ENCODE results near the gene BEX3. TPM values are rescaled to one million over a fixed set of nuclear protein-coding genes. Genes with fewer than 3 reads are reported as not detected.
"Not testable (repeated sequence)": the region's sequence is repeated elsewhere in the genome, so short reads cannot be mapped to it uniquely, and the experiment has no call there.

The BEX3 gene
- total RNA-seq = 1 to 10 TPM; 9.2 to 9.9 TPM

- H3K27ac Mint-ChIP-seq = no peak within 1 kb of the TSS
- no peaks in the 10 kb centered on the region for H3K36me3 Mint-ChIP-seq
- H3K27me3 Mint-ChIP-seq = peaks cover 4% of the 10 kb centered on the region
- peak; percentile 42 for DNase-seq
- H3K4me3 Mint-ChIP-seq = peak within 1 kb of the TSS; percentile 64
- peaks cover 3% of the 10 kb centered on the region for H3K4me1 Mint-ChIP-seq
- CTCF ChIA-PET = no interaction called here
- peak; percentile 63 for ATAC-seq
- H3K9me3 Mint-ChIP-seq (ENCODE audit: low read depth) = no peaks in the 10 kb centered on the region
Measured at GRCh38 chrX:103376118-103376978, at the start of gene BEX3. TSS of gene BEX3 (plus strand) at chrX:103376538. CDS start at chrX:103377522, 984 bp downstream.

GRCh38 chrX:103329991-103330390 is 46.3 kb upstream of the BEX3 start, which contains the start of gene TCEAL7:
TSS of gene TCEAL7 (plus strand) at chrX:103330239. CDS start at chrX:103331404, 1,165 bp downstream.
- H3K27ac Mint-ChIP-seq = no peak within 1 kb of the TSS
- peaks cover 11% of the 10 kb centered on the region for H3K27me3 Mint-ChIP-seq
- peaks cover 1% of the 10 kb centered on the region for H3K4me1 Mint-ChIP-seq
- H3K36me3 Mint-ChIP-seq = no peaks in the 10 kb centered on the region
- ATAC-seq (no peak), DNase-seq (no peak)
- H3K4me3 Mint-ChIP-seq = no peak within 1 kb of the TSS
- CTCF ChIA-PET = no interaction called here
- H3K9me3 Mint-ChIP-seq (ENCODE audit: low read depth) = no peaks in the 10 kb centered on the region

- Mint-ChIP-seq H3K27me3 (peaks cover 13% of the 10 kb centered on the region), H3K4me3 (no peak overlapping the region), H3K4me1 (peaks cover 1% of the 10 kb centered on the region), H3K27ac (no peak overlapping the region), H3K9me3 (ENCODE audit: low read depth) (no peaks in the 10 kb centered on the region), H3K36me3 (no peaks in the 10 kb centered on the region)
- no peak for ATAC-seq
- CTCF ChIA-PET = no interaction called here
- no peak for DNase-seq
Measured at GRCh38 chrX:103330681-103331288, 45.6 kb upstream of the BEX3 start.

GRCh38 chrX:103338663-103339062 is 37.7 kb upstream of the BEX3 start:
- Mint-ChIP-seq H3K36me3 (no peaks in the 10 kb centered on the region), H3K27ac (no peak overlapping the region), H3K4me3 (no peak overlapping the region), H3K9me3 (ENCODE audit: low read depth) (no peaks in the 10 kb centered on the region), H3K27me3 (peaks cover 3% of the 10 kb centered on the region), H3K4me1 (peaks cover 2% of the 10 kb centered on the region)
- no peak for DNase-seq
- CTCF ChIA-PET = no interaction called here
- ATAC-seq = no peak

- DNase-seq = peak; percentile 41
- peaks cover 2% of the 10 kb centered on the region for H3K4me1 Mint-ChIP-seq
- CTCF ChIA-PET = interaction anchor here (1.2 to 1.4 kb wide), 2 partner anchors 121 to 127 kb away, joined by 3 to 6 read pairs; no protein-coding TSS in a partner anchor
- ATAC-seq = no peak
- no peak overlapping the region for H3K4me3 Mint-ChIP-seq
- H3K27ac Mint-ChIP-seq = no peak overlapping the region
- H3K36me3 Mint-ChIP-seq = no peaks in the 10 kb centered on the region
- peaks cover 4% of the 10 kb centered on the region for H3K27me3 Mint-ChIP-seq
- no peaks in the 10 kb centered on the region for H3K9me3 Mint-ChIP-seq (ENCODE audit: low read depth)
Measured at GRCh38 chrX:103343105-103343504, 33.2 kb upstream of the BEX3 start.

GRCh38 chrX:103344606-103345005 is 31.7 kb upstream of the BEX3 start:
- H3K4me3 Mint-ChIP-seq = no peak overlapping the region
- no peaks in the 10 kb centered on the region for H3K9me3 Mint-ChIP-seq (ENCODE audit: low read depth)
- ATAC-seq (no peak), DNase-seq (no peak)
- no peaks in the 10 kb centered on the region for H3K36me3 Mint-ChIP-seq
- H3K27ac Mint-ChIP-seq = no peak overlapping the region
- peaks cover 4% of the 10 kb centered on the region for H3K27me3 Mint-ChIP-seq
- H3K4me1 Mint-ChIP-seq = peaks cover 2% of the 10 kb centered on the region
- CTCF ChIA-PET = no interaction called here

GRCh38 chrX:103347682-103348397 is 28.5 kb upstream of the BEX3 start:
- CTCF ChIA-PET = no interaction called here
- H3K27me3 Mint-ChIP-seq = peaks cover 8% of the 10 kb centered on the region
- no peaks in the 10 kb centered on the region for H3K9me3 Mint-ChIP-seq (ENCODE audit: low read depth)
- no peaks in the 10 kb centered on the region for H3K36me3 Mint-ChIP-seq
- no peak overlapping the region for H3K27ac Mint-ChIP-seq
- DNase-seq (no peak), ATAC-seq (no peak)
- H3K4me1 Mint-ChIP-seq = peaks cover 2% of the 10 kb centered on the region
- no peak overlapping the region for H3K4me3 Mint-ChIP-seq

- no peaks in the 10 kb centered on the region for H3K27me3 Mint-ChIP-seq
- CTCF ChIA-PET = interaction anchor here (2.0 kb wide), 1 partner anchor 108 kb away, joined by 6 read pairs; no protein-coding TSS in a partner anchor
- H3K4me3 Mint-ChIP-seq = peak within 1 kb of the TSS; percentile 75
- peaks cover 2% of the 10 kb centered on the region for H3K4me1 Mint-ChIP-seq
- no peaks in the 10 kb centered on the region for H3K9me3 Mint-ChIP-seq (ENCODE audit: low read depth)
- no peak for DNase-seq
- no peaks in the 10 kb centered on the region for H3K36me3 Mint-ChIP-seq
- no peak for ATAC-seq
- peak within 1 kb of the TSS; percentile 36 for H3K27ac Mint-ChIP-seq
Measured at GRCh38 chrX:103356130-103356798, 20.1 kb upstream of the BEX3 start, which contains the start of gene TCEAL9. TSS of gene TCEAL9 (plus strand) at chrX:103356506. CDS start at chrX:103357685, 1,179 bp downstream.

- DNase-seq (no peak), ATAC-seq (no peak)
- peak overlapping the region; percentile 75 for H3K4me3 Mint-ChIP-seq
- CTCF ChIA-PET = interaction anchor here (2.0 kb wide), 1 partner anchor 108 kb away, joined by 6 read pairs; no protein-coding TSS in a partner anchor
- peaks cover 2% of the 10 kb centered on the region for H3K4me1 Mint-ChIP-seq
- H3K36me3 Mint-ChIP-seq = no peaks in the 10 kb centered on the region
- no peaks in the 10 kb centered on the region for H3K27me3 Mint-ChIP-seq
- H3K9me3 Mint-ChIP-seq (ENCODE audit: low read depth) = no peaks in the 10 kb centered on the region
- H3K27ac Mint-ChIP-seq = no peak overlapping the region
Measured at GRCh38 chrX:103356858-103357257, 19.5 kb upstream of the BEX3 start.

GRCh38 chrX:103357871-103358270 is 18.5 kb upstream of the BEX3 start:
- ATAC-seq (no peak), DNase-seq (no peak)
- CTCF ChIA-PET = no interaction called here
- Mint-ChIP-seq H3K36me3 (no peaks in the 10 kb centered on the region), H3K27ac (no peak overlapping the region), H3K27me3 (no peaks in the 10 kb centered on the region), H3K4me1 (peaks cover 2% of the 10 kb centered on the region), H3K4me3 (no peak overlapping the region), H3K9me3 (ENCODE audit: low read depth) (no peaks in the 10 kb centered on the region)

GRCh38 chrX:103359605-103360004 is 16.7 kb upstream of the BEX3 start:
- not testable (repeated sequence) for H3K27me3 Mint-ChIP-seq, H3K4me1 Mint-ChIP-seq, ATAC-seq

GRCh38 chrX:103360092-103360491 is 16.2 kb upstream of the BEX3 start:
- H3K4me3 Mint-ChIP-seq = no peak overlapping the region
- ATAC-seq = no peak

More at GRCh38 chrX:103359605-103360004, 16.7 kb upstream of the BEX3 start:
- DNase-seq; CTCF ChIA-PET; H3K27ac Mint-ChIP-seq; H3K36me3 Mint-ChIP-seq; H3K9me3 Mint-ChIP-seq (ENCODE audit: low read depth); H3K4me3 Mint-ChIP-seq: not testable (repeated sequence)

GRCh38 chrX:103360916-103361315 is 15.4 kb upstream of the BEX3 start:
- H3K4me3 Mint-ChIP-seq = no peak overlapping the region
- peaks cover 2% of the 10 kb centered on the region for H3K4me1 Mint-ChIP-seq
- no peak overlapping the region for H3K27ac Mint-ChIP-seq
- CTCF ChIA-PET = no interaction called here
- no peak for ATAC-seq
- no peaks in the 10 kb centered on the region for H3K27me3 Mint-ChIP-seq
- H3K36me3 Mint-ChIP-seq = no peaks in the 10 kb centered on the region
- no peak for DNase-seq
- no peaks in the 10 kb centered on the region for H3K9me3 Mint-ChIP-seq (ENCODE audit: low read depth)

More at GRCh38 chrX:103360092-103360491, 16.2 kb upstream of the BEX3 start:
- H3K36me3 Mint-ChIP-seq = no peaks in the 10 kb centered on the region
- DNase-seq = no peak
- CTCF ChIA-PET = no interaction called here
- H3K27me3 Mint-ChIP-seq = no peaks in the 10 kb centered on the region
- no peaks in the 10 kb centered on the region for H3K9me3 Mint-ChIP-seq (ENCODE audit: low read depth)
- H3K4me1 Mint-ChIP-seq = peaks cover 2% of the 10 kb centered on the region
- H3K27ac Mint-ChIP-seq = no peak overlapping the region
